ENCODE data around the gene PDP2.
"Not testable (repeated sequence)": the region's sequence is repeated elsewhere in the genome, so short reads cannot be mapped to it uniquely, and the experiment has no call there.

The PDP2 gene

GRCh38 chr16:66933776-66934137 lies 53.4 kb downstream of the PDP2 start:
- Histone ChIP-seq H3K4me3 (ENCODE audit: low read length) (peak overlapping the region; percentile 85), H3K36me3 (replicated peaks; ENCODE audit: low read depth, low read length) (peaks cover 7% of the 10 kb centered on the region), H3K79me2 (ENCODE audit: low read length) (peaks cover 47% of the 10 kb centered on the region), H3K9ac (ENCODE audit: low read length) (peak overlapping the region; percentile 98), H3K27ac (ENCODE audit: low read length) (peak overlapping the region; percentile 26), H3K4me1 (ENCODE audit: low read length) (peaks cover 13% of the 10 kb centered on the region), H3K9me3 (ENCODE audit: insufficient read depth, low read length) (no peaks in the 10 kb centered on the region), H3K4me2 (ENCODE audit: low read length) (peak overlapping the region; percentile 100), H4K20me1 (ENCODE audit: insufficient read depth, low read length) (0 out of 2 replicates have a peak, but pooled peaks cover 3% of the 10 kb centered on the region), H2AFZ (ENCODE audit: low read depth, low read length) (0 out of 2 replicates have a peak overlapping the region, but pooled peaks have one; percentile 64), H3K27me3 (ENCODE audit: low read depth, low read length) (no peaks in the 10 kb centered on the region)
- TF ChIP-seq, protein P1, sequence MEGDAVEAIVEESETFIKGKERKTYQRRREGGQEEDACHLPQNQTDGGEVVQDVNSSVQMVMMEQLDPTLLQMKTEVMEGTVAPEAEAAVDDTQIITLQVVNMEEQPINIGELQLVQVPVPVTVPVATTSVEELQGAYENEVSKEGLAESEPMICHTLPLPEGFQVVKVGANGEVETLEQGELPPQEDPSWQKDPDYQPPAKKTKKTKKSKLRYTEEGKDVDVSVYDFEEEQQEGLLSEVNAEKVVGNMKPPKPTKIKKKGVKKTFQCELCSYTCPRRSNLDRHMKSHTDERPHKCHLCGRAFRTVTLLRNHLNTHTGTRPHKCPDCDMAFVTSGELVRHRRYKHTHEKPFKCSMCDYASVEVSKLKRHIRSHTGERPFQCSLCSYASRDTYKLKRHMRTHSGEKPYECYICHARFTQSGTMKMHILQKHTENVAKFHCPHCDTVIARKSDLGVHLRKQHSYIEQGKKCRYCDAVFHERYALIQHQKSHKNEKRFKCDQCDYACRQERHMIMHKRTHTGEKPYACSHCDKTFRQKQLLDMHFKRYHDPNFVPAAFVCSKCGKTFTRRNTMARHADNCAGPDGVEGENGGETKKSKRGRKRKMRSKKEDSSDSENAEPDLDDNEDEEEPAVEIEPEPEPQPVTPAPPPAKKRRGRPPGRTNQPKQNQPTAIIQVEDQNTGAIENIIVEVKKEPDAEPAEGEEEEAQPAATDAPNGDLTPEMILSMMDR (IDR thresholded peaks at IDR 0.05; ENCODE audit: low read depth, low read length): no peak
- TF ChIP-seq EZH2phosphoT487 (IDR thresholded peaks at IDR 0.05; ENCODE audit: low read depth): no peak

GRCh38 chr16:66934138-66934838 lies 54.0 kb downstream of the PDP2 start, which contains the start of gene CIAO2B:
Gene CIAO2B, minus strand, starts transcription at chr16:66934402. Its CDS starts 38 bp downstream, at chr16:66934364.
- Histone ChIP-seq H2AFZ (ENCODE audit: low read depth, low read length) (peak within 1 kb of the TSS; percentile 80; the same call in 1 of the 2 replicates), H3K9me3 (ENCODE audit: insufficient read depth, low read length) (no peaks in the 10 kb centered on the region), H3K4me1 (ENCODE audit: low read length) (peaks cover 13% of the 10 kb centered on the region), H3K4me3 (ENCODE audit: low read length) (peak within 1 kb of the TSS; percentile 85), H3K79me2 (ENCODE audit: low read length) (peaks cover 47% of the 10 kb centered on the region), H3K27ac (ENCODE audit: low read length) (peak within 1 kb of the TSS; percentile 69), H3K36me3 (replicated peaks; ENCODE audit: low read depth, low read length) (peaks cover 9% of the 10 kb centered on the region), H3K27me3 (ENCODE audit: low read depth, low read length) (no peaks in the 10 kb centered on the region), H4K20me1 (ENCODE audit: insufficient read depth, low read length) (0 out of 2 replicates have a peak, but pooled peaks cover 3% of the 10 kb centered on the region), H3K9ac (ENCODE audit: low read length) (peak within 1 kb of the TSS; percentile 98), H3K4me2 (ENCODE audit: low read length) (peak within 1 kb of the TSS; percentile 100)
- no peak for TF ChIP-seq EZH2phosphoT487 (IDR thresholded peaks at IDR 0.05; ENCODE audit: low read depth)
- TF ChIP-seq, protein P1 (IDR thresholded peaks at IDR 0.05; ENCODE audit: low read depth, low read length): no peak

DNA sequence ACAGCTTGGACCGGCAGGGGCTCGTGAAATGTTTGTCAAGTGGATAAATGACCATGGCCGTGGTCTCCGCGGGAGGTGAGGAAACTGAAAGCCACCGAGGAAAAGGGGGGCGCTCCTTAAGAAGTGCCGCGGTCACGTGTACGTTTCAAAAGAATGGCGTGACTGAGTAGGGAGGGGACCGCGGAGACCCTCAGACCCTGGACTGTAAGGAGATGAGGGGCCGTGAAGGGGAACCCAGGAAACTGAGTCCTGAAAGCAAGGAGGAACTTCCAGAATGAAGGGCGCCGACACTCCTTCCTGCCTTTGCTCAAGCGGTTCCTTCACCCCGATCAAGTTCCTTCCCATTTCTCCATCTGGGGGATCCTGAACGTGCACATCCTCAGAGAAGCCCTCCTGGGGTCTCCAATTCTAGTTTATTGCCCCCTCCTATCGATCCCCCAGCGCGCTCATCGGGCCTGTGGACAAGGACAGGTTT lies 54.6 kb downstream of the PDP2 start:
- Histone ChIP-seq H3K79me2 (ENCODE audit: low read length) (peaks cover 47% of the 10 kb centered on the region), H3K4me1 (ENCODE audit: low read length) (peaks cover 13% of the 10 kb centered on the region), H3K36me3 (replicated peaks; ENCODE audit: low read depth, low read length) (peaks cover 15% of the 10 kb centered on the region), H3K9ac (ENCODE audit: low read length) (peak overlapping the region; percentile 98), H3K27ac (ENCODE audit: low read length) (peak overlapping the region; percentile 69), H3K4me2 (ENCODE audit: low read length) (peak overlapping the region; percentile 82), H3K4me3 (ENCODE audit: low read length) (peak overlapping the region; percentile 85)
- H3K27me3 ChIP-seq (ENCODE audit: low read depth, low read length); H2AFZ ChIP-seq (ENCODE audit: low read depth, low read length); H3K9me3 ChIP-seq (ENCODE audit: insufficient read depth, low read length); H4K20me1 ChIP-seq (ENCODE audit: insufficient read depth, low read length): not testable (repeated sequence)

- Histone ChIP-seq H4K20me1 (ENCODE audit: insufficient read depth, low read length) (0 out of 2 replicates have a peak, but pooled peaks cover 3% of the 10 kb centered on the region), H3K79me2 (ENCODE audit: low read length) (peaks cover 47% of the 10 kb centered on the region), H3K4me2 (ENCODE audit: low read length) (peak within 1 kb of the TSS; percentile 82), H3K36me3 (replicated peaks; ENCODE audit: low read depth, low read length) (peaks cover 15% of the 10 kb centered on the region), H3K27ac (ENCODE audit: low read length) (peak within 1 kb of the TSS; percentile 69), H3K27me3 (ENCODE audit: low read depth, low read length) (no peaks in the 10 kb centered on the region), H3K9ac (ENCODE audit: low read length) (peak within 1 kb of the TSS; percentile 98), H3K4me3 (ENCODE audit: low read length) (peak within 1 kb of the TSS; percentile 85), H2AFZ (ENCODE audit: low read depth, low read length) (peak within 1 kb of the TSS; percentile 80; the same call in 1 of the 2 replicates), H3K9me3 (ENCODE audit: insufficient read depth, low read length) (no peaks in the 10 kb centered on the region), H3K4me1 (ENCODE audit: low read length) (peaks cover 13% of the 10 kb centered on the region)
- no peak for TF ChIP-seq EZH2phosphoT487 (IDR thresholded peaks at IDR 0.05; ENCODE audit: low read depth)
- TF ChIP-seq, protein P1 (IDR thresholded peaks at IDR 0.05; ENCODE audit: low read depth, low read length): no peak
These were observed 55.1 kb downstream of the PDP2 start, which contains the start of gene CES2 for GRCh38 chr16:66935314-66936011. Gene CES2, plus strand, starts transcription at chr16:66935516. Its CDS starts 120 bp downstream, at chr16:66935636.
